GM18519 (cell line): ENCODE results near the gene ADAMTS1.

ENCODE experiments used
- ATAC-seq: cut with Tn5 transposase; IDR thresholded peaks from one replicate; pipeline ENCODE4 v1.9.1; 2021; ENCODE audit warnings: mild to moderate bottlenecking, moderate library complexity; ENCODE audit not compliant: unreplicated experiment, low FRiP score

ADAMTS1 gene

GRCh38 chr21:26794597-26795411 lies 50.4 kb downstream of the ADAMTS1 start:
- no peak for ATAC-seq

- ATAC-seq, result no peak
These were observed 54.9 kb downstream of the ADAMTS1 start for GRCh38 chr21:26790296-26790695.

DNA sequence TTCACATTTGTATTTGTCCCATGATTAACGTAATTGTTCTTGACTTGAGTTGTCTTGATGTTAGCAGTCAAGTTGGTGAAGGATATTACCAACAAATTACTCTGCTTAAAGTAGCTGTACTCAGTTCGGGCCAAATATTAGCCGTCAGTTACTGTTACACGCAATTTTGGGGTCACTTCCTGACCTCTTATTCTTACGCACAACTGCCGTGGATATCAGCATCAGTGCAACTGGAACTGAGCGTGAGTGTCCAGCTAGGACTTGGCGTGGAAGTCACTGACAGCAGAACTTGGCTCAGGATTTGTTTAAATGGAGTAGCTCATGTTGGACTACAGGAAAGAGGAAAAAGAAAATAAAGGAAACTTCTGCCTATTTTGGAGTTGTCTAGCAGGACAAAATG lies 56.4 kb downstream of the ADAMTS1 start:
- no peak for ATAC-seq
